PC-3 (cell line): ENCODE results near the gene SHANK3.

ENCODE experiments used
- CTCF ChIP-seq: fragments of 300-600 bp; sonication (generic); conservative IDR thresholded peaks from 2 replicates; pipeline ENCODE4 v1.5.1; 2017; ENCODE audit warnings: antibody characterized with exemption, low read depth, mild to moderate bottlenecking, low read length
- EZH2phosphoT487 ChIP-seq: fragments of 300-600 bp; sonication (generic); IDR thresholded peaks from 2 replicates; pipeline ENCODE4 v1.6.1; 2018; ENCODE audit warnings: mild to moderate bottlenecking, antibody characterized with exemption, low read length, borderline replicate concordance

- TF ChIP-seq CTCF (no peak), EZH2phosphoT487 (no peak)
These were observed 35.9 kb downstream of the SHANK3 start for GRCh38 chr22:50708474-50708873.
